Vagina (tissue), 2 donors: Measurements from ENCODE around the gene STAT4.

ENCODE experiments used
- POLR2A ChIP-seq, 2 donors: fragments of 450-650 bp; IDR thresholded peaks; one replicate each; pipeline ENCODE4 v1.6.1; 2017; ENCODE audit warnings: antibody characterized with exemption in 2 of 2, mild to moderate bottlenecking in 2 of 2, moderate library complexity in 2 of 2
- POLR2AphosphoS5 ChIP-seq, 2 donors: sonication (generic); formaldehyde crosslinking; IDR thresholded peaks; one replicate each; pipeline ENCODE4 v1.9.0; 2017; ENCODE audit warnings: antibody characterized with exemption in 2 of 2, mild to moderate bottlenecking in 2 of 2, low read depth in 1 of 2; ENCODE audit not compliant: insufficient read depth in 1 of 2
- TF ChIP-seq, protein P1 (sequence below), 3 experiments: fragments of 450-650 bp in 2 of 3; fragments of 200-600 bp in 1 of 3; sonication (generic) in 1 of 3; IDR thresholded peaks; one replicate each; pipeline ENCODE4 v1.5.1; 2017 to 2019; ENCODE audit warnings: antibody characterized with exemption in 3 of 3, mild to moderate bottlenecking in 2 of 3, moderate library complexity in 2 of 3

GRCh38 chr2:190987116-190987515 is 163.7 kb downstream of the STAT4 start:
- TF ChIP-seq POLR2A (IDR thresholded peaks at IDR 0.05) (no peak), POLR2AphosphoS5 (IDR thresholded peaks at IDR 0.05; ENCODE audit: insufficient read depth in 1 of 2, low read depth in 1 of 2) (no peak)
- TF ChIP-seq, protein P1, sequence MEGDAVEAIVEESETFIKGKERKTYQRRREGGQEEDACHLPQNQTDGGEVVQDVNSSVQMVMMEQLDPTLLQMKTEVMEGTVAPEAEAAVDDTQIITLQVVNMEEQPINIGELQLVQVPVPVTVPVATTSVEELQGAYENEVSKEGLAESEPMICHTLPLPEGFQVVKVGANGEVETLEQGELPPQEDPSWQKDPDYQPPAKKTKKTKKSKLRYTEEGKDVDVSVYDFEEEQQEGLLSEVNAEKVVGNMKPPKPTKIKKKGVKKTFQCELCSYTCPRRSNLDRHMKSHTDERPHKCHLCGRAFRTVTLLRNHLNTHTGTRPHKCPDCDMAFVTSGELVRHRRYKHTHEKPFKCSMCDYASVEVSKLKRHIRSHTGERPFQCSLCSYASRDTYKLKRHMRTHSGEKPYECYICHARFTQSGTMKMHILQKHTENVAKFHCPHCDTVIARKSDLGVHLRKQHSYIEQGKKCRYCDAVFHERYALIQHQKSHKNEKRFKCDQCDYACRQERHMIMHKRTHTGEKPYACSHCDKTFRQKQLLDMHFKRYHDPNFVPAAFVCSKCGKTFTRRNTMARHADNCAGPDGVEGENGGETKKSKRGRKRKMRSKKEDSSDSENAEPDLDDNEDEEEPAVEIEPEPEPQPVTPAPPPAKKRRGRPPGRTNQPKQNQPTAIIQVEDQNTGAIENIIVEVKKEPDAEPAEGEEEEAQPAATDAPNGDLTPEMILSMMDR (IDR thresholded peaks at IDR 0.05), result no peak
